ENCODE data around the gene ADRA1B.

ADRA1B gene

DNA sequence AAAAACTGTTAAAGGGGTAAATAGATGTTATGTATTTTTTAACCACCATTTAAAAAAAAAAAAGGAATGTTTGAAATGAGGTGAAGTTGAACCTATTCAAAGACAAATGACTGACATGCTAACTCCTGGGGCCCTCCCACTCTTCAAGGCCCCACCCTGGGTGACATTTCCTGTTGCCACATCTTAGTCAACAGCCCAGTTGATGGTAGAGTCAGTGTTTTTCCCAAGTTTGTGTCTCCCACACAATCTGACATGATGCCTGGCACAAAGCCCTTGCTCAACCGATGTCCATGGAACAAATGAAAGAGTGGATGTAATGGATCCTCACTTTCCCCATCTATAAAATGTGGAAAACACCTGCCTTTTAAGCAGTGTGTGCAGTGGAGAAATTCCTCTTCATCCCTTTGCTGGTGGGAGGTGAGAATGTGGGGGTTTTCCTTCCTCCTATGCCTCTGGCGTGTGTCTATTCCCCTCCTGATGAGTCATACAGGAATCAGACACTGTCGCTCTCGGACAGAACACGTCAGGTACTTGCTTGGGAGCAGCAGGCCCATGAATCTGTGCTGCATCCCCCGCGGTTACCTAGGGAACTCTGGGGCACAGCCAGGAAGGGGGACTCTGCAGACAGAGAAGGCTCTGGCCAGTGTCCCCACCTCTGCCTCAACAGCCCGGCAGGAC lies 13.7 kb upstream of the ADRA1B start:
- DNase-seq = no peak

DNA sequence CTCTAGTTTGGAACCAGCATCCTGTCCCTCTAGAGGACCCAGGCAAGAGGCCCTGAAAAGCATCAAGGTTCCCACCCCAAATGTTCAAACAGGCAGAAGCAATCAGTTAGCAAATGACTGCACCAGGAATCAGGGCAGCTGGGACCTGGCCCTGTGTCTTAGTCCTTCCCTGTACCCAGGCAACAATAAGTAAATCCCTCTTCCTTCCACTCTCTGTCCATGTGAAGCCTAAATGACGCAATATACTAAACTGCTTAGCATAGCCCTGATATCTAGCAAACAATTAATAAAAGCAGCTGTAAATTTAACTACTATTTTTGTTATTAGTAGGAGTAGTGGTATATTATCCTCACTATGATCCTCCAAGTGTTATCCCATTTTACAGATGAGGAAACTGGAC lies 13.2 kb upstream of the ADRA1B start:
- DNase-seq = no peak

DNA sequence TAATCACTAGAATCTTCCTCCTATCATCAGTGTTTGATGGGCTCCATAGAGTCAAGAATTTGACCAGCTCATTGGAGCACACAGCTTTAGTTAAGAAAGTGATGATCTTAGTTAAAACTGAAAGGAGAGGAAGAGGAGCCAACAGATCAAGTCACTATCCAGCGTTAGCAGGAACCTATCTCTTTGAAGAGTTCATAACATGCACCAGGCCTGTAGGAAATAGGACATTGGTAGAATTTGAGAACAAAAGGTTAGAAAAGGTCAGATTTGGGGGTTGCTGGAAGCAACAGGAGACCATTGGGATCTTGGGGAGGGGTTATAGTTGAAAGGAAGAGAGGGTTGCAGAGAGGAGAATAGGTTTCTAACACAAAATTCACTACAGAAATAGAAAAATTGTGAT lies 11.4 kb upstream of the ADRA1B start:
- DNase-seq = no peak

DNA sequence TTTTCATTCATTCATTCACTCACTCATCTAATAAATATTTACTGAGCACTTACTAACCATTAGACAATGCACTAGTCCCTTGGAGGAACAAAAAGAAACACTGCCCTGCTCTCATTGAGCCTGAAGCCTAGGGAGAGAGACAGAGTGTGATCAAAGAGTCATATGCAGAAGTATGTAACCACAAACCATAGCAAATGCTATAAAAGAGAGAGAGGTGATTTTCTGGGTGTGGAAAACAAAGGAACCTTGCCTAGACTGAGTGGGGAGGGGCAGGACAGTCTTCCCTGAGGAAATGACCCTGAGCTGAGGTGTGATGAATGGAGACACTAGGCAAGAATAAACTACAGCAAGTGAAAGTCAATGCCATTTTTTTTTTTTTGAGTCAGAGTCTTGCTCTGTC lies 10.8 kb upstream of the ADRA1B start:
- no peak for DNase-seq

DNA sequence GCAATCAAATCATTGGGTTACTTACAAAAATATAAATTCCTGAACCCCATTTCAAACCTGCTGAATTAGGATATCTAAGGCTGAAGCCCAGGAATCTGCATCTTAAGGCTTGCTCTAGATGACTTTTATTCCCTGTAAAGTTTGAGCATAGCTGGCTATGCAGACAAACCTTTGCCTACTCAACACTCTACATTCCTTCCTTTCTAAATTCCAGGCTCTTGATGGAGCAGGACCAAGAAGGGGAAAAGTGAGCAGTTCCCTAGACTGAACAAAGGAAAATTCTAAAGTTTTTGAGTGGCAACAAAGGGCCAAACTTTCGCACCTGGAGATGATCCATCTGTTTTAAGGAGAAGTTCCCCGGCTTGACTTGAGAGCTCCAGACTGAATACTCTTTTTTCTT lies 9.8 kb upstream of the ADRA1B start:
- no peak for DNase-seq

DNA sequence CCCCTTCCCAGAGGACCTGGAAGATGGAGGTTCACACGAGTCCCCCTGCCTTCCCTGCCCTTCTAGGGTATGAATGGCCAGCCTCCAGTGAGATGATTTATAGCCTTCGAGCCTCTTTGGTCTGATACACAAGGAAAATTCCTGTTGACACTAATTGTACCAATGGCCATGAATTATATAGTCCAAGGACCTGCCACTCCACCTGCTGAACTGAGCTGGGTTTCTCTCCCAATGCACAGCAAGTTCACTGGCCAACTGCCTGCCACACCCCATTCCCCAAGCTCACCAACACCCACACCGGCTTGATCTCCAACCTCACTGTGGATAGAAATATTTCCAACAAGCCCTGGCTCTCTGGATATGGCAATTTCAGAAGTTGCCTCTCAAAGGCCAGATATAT lies 9.3 kb upstream of the ADRA1B start:
- no peak for DNase-seq

DNA sequence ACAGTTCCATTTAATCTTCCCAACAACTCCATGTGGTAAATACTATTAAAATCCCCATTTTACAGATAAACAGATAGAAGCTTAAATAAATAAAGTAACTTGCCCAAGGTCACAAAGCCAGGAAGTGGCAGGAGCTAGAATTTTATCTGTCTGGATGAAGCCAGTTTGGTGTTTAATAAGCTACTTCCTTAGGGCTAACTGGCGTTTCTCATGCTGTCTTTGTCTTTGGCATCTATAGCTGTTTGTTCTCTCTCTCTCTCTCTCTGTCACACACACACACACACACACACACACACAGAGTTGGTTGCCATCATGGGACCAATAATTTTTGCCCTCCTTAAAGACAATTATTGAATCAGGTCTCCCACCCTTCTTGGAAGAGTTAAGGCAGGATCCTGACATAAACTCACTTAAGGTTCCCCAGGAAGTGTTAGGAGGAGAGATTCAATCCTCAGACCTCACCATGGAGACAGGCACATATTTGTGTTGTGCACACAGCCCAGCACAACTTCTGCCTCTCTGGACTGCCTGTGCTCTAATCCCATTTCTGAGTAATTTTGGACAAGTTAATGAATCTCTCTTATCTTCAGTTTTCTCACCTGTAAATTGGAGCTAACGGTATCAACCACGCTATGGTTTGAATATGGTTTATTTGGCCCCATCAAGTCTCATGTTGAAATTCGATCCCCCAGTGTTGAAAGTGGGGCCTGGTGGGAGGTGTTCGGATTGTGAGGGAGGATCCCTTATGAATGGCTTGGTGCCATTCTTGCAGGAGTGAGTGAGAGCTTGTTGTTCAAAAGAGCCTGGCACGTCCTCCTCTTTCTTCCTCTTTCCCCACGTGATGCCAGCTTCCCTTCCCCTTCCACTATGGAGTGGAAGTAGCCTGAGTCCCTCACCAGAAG lies 8.3 kb upstream of the ADRA1B start:
- no peak for DNase-seq

DNA sequence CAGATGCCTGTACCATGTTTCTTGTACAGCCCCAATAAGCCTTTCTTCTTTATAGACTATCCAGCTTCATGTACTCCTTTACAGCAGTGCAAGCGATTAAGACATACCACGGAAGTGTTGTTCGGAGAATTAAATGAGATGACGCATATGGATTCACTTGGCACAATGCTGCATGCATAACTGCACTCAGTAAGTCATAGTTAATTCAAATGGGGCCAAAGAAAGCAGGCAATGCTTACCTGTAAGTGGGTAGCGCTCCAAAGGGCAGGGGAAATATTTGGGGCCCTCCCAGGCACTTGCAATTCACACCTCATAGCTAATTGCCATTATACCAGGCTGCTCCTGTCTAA lies 7.7 kb upstream of the ADRA1B start:
- DNase-seq = no peak

DNA sequence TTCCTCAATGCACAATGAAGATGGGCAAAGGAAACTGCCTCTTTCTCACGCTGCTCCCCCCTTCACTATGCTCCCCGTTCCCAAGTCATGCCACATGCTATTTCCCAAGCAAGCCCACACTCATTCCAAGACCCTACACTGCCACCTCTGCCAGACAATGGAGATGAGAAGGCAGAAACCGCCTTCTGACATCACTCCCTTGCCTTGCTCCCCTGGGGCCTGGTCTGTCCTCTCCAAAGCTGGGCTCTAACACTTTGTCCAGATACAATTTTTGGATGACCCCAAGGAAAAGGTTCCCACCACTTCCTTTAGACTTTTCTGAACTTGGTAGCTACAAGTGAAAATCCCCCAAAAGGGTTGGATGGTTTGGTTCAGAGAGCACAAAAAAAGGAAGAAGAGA lies 7.2 kb upstream of the ADRA1B start:
- DNase-seq = no peak

DNA sequence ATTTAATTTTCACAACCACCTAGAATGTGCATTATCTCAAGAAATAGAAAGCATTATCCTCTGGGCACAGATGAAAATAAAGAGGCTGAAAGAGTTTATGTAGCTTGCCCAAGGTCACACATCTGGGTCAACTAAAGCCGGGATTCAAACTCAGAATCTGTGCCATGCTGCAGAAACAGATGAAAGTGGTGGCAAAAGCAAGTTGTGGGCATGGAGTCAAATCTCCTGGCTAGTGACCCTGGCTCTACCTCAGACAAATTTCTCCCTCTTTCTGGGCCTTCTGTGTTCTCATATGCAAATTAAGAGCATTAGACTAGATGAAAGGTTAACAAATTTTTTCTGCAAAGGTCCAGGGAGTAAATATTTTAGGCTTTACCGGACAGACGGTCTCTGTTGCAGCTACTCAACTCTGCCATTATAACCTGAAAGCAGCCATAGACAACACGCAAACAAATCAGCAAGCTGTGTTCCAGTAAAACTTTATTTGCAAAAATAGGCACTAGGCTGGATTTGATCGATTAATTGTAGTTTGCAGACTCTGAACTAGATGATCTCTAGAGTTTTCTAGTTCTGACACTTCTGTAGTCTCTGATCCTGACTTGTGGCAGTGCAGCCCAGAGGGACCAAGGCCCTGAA lies 6.0 kb upstream of the ADRA1B start:
- no peak for DNase-seq

DNA sequence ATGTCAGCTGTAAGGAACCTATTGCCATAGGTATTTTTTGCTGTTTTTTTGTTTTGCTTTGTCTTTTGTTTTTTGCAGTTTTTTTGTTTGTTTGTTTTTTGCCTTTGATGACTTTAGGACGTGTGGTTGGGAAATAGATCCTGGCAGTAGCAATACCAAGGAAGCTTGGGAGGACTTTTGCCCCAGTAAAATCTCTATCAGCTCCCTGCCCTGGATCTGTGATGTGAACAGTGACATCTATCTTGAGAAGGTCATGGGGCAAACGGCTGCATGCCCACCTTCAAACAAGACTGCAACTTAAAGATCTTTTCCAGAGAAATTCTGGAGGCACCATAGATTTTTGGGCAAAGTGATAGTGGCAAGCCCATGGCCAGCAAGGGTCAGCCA lies 5.4 kb upstream of the ADRA1B start:
- DNase-seq = no peak

DNA sequence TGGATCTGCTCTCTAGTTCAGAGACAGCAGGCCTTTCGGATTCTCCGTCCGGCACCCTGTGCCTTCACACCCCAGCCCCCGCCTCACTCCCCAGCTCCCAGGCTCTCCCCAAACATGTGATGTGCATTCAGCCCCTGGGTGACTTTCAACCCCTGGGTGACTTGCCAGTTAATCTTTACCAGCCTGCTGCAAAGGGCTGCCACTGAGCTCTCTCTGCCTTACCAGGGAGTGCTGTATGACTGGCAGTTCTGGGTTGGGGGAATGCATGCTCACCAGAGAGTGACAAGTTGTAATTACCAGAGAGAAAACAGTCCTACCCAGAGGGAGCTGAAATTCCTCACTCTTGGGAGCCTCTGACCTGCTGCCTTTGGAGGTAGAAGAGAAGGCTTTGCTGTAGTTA lies 4.9 kb upstream of the ADRA1B start:
- no peak for DNase-seq

DNA sequence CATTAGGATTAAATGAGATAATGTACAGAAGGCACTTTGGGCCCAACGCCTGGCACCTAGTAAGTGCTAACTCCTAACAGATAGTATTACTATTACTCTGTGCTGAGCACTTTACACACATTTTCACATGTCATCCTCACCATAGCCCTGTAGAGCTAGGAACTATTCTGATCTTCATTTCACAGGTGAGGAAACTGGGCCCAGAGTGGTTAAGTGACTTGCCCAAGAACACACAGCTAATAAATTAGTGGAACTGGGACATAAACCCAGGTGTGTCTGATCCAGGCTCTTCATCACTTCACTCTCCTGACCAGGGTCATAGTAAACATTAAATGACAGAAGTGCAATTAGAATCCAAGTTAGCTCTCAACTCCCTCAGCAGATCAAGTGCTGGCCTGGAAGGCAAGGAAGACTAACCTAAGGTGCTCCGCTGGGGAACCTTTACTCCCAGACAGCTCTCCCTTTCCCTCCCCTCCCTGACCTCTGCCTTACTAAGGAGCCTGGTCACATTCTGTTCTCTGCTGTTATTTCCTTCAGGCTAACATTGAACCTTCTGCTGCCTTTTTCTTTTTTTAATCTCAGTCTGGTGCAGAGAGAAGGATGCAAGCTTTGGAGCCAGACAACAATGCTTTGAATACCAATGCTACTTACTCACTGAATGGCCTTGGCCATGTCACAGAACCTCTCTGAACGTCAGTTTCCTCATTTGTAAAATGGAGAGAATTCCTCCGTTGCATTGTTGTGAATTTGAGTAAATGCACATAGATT lies 4.1 kb upstream of the ADRA1B start:
- no peak for DNase-seq

DNA sequence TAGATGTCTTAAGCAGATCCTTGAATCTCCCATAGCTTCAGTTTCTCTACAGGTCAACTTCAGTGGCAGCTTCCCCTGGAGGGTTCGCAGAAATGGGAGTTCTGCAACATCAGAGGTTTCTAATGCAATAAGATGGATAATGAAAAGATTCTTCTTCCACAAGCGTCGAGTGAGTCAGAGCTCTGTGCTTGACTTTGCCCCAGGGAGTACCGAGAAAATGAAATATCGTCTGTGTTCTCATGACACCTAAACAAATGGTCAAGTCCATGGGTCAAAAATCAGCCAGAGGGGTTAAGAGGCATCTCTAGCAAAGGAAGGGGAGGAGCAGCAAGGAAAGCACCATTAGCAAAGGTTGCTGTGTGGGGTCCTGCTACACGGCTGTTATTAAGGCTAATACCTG lies 3.2 kb upstream of the ADRA1B start:
- no peak for DNase-seq

DNA sequence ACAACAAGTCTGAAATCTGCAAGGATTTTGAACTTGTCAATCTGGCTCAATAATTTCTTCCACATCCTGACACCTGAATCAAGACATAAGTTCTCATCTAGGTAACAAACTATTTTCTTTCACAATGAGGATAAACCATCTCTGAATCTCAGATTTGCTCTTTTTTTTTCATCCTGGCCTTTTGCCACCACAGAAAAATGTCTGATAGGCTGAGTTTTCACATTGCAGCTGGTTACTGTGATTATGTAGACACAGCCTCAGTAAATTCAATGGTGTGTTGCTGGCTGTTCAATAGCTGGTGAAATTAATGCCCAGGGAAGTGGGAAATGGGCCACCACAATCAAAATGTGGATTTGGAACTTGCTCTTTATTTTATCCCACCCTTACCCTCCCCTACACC lies 2.8 kb upstream of the ADRA1B start:
- no peak for DNase-seq

DNA sequence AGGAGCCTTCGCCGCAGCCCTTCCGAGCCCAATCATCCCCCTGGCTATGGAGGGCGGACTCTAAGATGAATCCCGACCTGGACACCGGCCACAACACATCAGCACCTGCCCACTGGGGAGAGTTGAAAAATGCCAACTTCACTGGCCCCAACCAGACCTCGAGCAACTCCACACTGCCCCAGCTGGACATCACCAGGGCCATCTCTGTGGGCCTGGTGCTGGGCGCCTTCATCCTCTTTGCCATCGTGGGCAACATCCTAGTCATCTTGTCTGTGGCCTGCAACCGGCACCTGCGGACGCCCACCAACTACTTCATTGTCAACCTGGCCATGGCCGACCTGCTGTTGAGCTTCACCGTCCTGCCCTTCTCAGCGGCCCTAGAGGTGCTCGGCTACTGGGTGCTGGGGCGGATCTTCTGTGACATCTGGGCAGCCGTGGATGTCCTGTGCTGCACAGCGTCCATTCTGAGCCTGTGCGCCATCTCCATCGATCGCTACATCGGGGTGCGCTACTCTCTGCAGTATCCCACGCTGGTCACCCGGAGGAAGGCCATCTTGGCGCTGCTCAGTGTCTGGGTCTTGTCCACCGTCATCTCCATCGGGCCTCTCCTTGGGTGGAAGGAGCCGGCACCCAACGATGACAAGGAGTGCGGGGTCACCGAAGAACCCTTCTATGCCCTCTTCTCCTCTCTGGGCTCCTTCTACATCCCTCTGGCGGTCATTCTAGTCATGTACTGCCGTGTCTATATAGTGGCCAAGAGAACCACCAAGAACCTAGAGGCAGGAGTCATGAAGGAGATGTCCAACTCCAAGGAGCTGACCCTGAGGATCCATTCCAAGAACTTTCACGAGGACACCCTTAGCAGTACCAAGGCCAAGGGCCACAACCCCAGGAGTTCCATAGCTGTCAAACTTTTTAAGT lies 819 bp downstream of the ADRA1B start:
- no peak for DNase-seq

DNA sequence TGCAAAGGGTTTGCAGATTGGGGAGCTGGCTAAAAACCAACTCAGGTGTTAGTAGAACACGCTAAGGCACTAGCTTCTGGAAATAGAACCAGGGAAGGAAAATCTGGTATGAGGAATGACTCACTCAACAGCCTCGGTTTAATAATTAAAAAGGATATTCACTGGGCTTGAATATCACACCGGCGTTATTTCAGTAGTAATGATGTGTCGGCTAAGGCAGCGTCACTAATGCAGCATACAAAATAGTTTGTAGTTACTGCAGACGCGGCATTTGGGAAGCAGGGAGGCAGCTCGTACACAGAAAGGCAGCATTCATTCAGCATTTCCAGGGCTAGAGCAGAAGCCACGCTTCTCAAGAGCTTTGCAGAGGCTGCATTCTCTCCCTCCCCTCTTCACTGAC lies 1.7 kb downstream of the ADRA1B start:
- no peak for DNase-seq

DNA sequence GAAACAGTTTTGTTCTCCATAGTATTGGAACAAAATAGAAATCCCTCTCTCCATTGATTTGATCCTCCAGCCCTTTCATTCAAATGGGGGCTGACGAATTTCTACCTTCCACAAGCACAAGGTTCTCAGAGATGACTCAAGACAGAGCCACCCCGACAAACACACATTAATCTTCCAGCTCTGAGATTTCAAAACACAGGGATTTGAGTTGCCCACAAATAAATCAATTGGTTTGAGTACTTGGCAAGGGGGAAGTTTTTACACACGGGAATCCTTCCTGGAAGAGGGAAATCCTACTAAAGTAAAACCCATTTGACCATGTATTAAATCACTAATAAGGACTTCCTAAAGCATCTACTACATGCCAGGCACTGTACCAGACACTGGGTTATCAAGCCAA lies 5.4 kb downstream of the ADRA1B start:
- DNase-seq = no peak

DNA sequence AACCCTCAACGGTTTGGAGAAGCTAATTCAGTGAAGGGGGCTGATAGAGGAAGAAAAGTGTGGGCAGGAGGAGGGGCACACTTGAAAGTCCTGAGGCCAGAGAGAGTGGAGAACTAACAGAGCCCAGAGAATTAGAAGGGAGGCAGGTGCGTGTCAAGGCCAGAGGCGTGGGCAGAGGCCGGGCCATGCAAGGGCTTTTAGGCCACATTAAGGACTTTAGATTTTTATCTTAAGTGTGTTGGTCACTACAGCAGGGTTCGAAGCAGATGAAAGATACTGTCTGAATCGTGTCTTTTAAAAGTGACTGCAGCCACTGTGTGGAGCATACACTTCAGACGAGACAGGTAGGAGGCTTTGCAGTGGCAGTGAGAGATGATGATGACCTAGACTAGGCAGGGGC lies 6.7 kb downstream of the ADRA1B start:
- no peak for DNase-seq

DNA sequence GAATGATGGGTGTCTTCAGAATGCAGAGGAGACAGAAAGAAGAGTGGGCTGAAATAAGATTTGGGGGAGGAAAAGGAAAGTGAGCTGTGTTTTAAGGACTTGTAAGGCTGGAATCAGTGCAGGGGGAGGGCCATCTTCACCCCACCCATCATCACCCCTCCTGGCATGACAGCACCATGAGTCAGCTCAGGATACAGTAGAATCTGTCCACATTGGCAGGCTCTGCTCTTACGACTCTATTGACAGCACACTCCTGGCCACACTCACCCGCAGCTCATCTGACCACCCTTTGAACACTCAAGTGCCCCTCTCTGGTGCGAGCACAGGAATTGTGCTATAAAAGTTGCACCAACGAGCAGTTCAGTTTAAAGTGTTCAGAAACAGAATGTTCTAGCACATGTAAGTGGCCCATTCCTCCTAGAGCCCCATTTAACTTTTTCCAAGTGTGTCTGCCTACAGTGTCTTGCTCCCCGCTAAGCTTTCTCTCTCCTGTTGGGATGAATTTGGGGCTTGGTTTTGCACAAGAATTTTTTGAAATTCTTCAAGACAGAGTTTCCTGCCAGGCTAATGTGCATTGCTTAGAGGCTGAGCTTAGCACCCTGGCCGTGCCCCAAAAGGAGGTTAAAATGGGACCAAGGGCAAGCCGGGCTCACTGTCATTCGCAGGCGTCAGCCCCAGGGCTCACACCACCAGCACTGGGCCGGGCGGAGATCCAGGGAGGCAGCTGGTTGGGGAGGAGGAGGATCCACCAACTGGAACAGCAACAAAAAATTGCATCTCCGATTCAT lies 12.0 kb downstream of the ADRA1B start:
- DNase-seq = no peak

DNA sequence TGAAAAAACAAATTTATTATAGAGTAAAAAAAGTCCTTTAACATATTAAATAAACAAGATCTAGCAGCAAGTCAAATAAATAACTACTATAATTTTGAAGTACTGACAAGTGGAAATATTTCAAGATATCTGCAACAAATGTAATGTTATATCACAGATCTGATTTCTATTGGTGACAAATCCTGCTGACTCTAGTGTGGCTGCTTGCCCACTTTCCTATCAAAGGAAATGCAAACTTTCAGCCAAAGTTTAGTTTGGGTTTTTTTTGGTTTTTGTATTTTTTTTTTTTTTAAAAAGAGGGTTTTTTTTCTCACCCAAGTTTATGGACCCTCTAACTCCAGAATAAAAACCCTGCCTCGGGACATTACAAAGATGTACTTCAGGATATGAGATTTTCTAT lies 12.9 kb downstream of the ADRA1B start:
- no peak for DNase-seq
